B cell (primary cell): ENCODE measurements around the gene ZBTB24.

ENCODE experiments used
- EZH2 ChIP-seq: IDR thresholded peaks from 2 replicates; pipeline ENCODE4 v1.6.1; 2012; ENCODE audit warnings: borderline replicate concordance, low read depth, mild to moderate bottlenecking, moderate library complexity, low read length; ENCODE audit not compliant: insufficient read depth, poor library complexity, severe bottlenecking
- TF ChIP-seq, protein P1 (sequence below): fragments of 200-600 bp; IDR thresholded peaks from one replicate; pipeline ENCODE4 v1.8.0; 2022; ENCODE audit warnings: antibody characterized with exemption, mild to moderate bottlenecking

DNA sequence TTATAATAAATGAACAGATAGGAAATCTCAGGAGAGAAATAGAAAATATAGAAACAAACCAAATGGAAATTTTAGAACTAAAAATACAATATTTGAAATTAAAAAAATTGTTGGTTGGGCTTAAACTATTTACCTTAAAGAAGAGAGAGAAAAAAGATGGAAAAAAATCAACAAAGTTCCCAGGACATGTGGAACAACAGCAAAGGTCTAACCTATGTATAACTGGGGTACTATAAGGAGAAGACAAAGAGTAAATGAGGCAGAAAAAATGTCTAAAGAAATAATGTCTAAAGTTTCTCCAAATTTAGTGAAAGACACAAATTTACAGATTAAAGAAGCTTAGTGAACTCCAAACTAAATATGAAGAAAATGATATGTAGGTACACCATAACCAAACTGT lies 41.1 kb upstream of the ZBTB24 start:
- TF ChIP-seq, protein P1, sequence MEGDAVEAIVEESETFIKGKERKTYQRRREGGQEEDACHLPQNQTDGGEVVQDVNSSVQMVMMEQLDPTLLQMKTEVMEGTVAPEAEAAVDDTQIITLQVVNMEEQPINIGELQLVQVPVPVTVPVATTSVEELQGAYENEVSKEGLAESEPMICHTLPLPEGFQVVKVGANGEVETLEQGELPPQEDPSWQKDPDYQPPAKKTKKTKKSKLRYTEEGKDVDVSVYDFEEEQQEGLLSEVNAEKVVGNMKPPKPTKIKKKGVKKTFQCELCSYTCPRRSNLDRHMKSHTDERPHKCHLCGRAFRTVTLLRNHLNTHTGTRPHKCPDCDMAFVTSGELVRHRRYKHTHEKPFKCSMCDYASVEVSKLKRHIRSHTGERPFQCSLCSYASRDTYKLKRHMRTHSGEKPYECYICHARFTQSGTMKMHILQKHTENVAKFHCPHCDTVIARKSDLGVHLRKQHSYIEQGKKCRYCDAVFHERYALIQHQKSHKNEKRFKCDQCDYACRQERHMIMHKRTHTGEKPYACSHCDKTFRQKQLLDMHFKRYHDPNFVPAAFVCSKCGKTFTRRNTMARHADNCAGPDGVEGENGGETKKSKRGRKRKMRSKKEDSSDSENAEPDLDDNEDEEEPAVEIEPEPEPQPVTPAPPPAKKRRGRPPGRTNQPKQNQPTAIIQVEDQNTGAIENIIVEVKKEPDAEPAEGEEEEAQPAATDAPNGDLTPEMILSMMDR = no peak
- no peak for TF ChIP-seq EZH2
